ENCODE results near the gene LMBR1. TPM values are rescaled to one million over a fixed set of nuclear protein-coding genes. Genes with fewer than 3 reads are reported as not detected.
"Not testable (repeated sequence)": the region's sequence is repeated elsewhere in the genome, so short reads cannot be mapped to it uniquely, and the experiment has no call there.

LMBR1 gene
- total and polyA plus RNA-seq, 8 donors: 7.5 to 187 (median 97.2) TPM

- WGBS, 5 donors: 80 to 91% (median 90%) methylated on average over 5 of the region's 5 CpGs
- H3K27me3 ChIP-seq: no peaks in the 10 kb centered on the region
- H3K9me3 ChIP-seq: no peaks in the 10 kb centered on the region
- intact Hi-C loops (cut with DNase I; ENCODE audit: low total_unique reads): no loop called here
- H3K4me3 ChIP-seq: no peak overlapping the region
- H3K4me1 ChIP-seq: no peaks in the 10 kb centered on the region
- H3K36me3 ChIP-seq: peaks cover 0 to 27% (median 13%) of the 10 kb centered on the region in 4 donors
- no peak overlapping the region for H3K27ac ChIP-seq
- DNase-seq: no peak
- TF ChIP-seq POLR2AphosphoS5 (IDR thresholded peaks at IDR 0.05) (no peak), POLR2A (IDR thresholded peaks at IDR 0.05) (no peak), CTCF (IDR thresholded peaks at IDR 0.05) (no peak), EP300 (IDR thresholded peaks at IDR 0.05) (no peak)
Observed at GRCh38 chr7:156819733-156820295, 73.2 kb downstream of the LMBR1 start.

- 47 to 68% (median 56%) methylated on average over 2 of the region's 2 CpGs for WGBS, 5 donors
Observed at GRCh38 chr7:156818133-156818532, 74.8 kb downstream of the LMBR1 start.

GRCh38 chr7:156816943-156817572, 75.9 kb downstream of the LMBR1 start:
- Histone ChIP-seq H3K27me3 (no peaks in the 10 kb centered on the region), H3K9me3 (no peaks in the 10 kb centered on the region), H3K27ac (no peak overlapping the region), H3K36me3 (peaks cover 0 to 20% (median 16%) of the 10 kb centered on the region in 4 donors), H3K4me3 (no peak overlapping the region), H3K4me1 (no peaks in the 10 kb centered on the region)
- 96 to 100% (median 98%) methylated on average over 1 of the region's 1 CpG for WGBS, 5 donors
- DNase-seq: peak in 1 of 2 donors; percentile 42
- intact Hi-C loops (cut with DNase I; ENCODE audit: low total_unique reads): no loop called here
- no peak for TF ChIP-seq POLR2A (IDR thresholded peaks at IDR 0.05)
- TF ChIP-seq CTCF (IDR thresholded peaks at IDR 0.05): peak in 1 of 7 experiments; percentile 16
- TF ChIP-seq EP300 (IDR thresholded peaks at IDR 0.05): no peak
- TF ChIP-seq POLR2AphosphoS5 (IDR thresholded peaks at IDR 0.05): no peak

More at GRCh38 chr7:156818133-156818532, 74.8 kb downstream of the LMBR1 start:
- no peak for DNase-seq
- Histone ChIP-seq H3K4me3 (no peak overlapping the region), H3K4me1 (no peaks in the 10 kb centered on the region), H3K9me3 (no peaks in the 10 kb centered on the region), H3K36me3 (peaks cover 0 to 18% (median 13%) of the 10 kb centered on the region in 4 donors), H3K27ac (no peak overlapping the region), H3K27me3 (no peaks in the 10 kb centered on the region)
- intact Hi-C loops (cut with DNase I; ENCODE audit: low total_unique reads): no loop called here
- TF ChIP-seq CTCF (IDR thresholded peaks at IDR 0.05) (no peak), EP300 (IDR thresholded peaks at IDR 0.05) (no peak), POLR2A (IDR thresholded peaks at IDR 0.05) (no peak), POLR2AphosphoS5 (IDR thresholded peaks at IDR 0.05) (no peak)

GRCh38 chr7:156811706-156812105, 81.3 kb downstream of the LMBR1 start:
- intact Hi-C loops (cut with DNase I; ENCODE audit: low total_unique reads): no loop called here
- Histone ChIP-seq H3K36me3 (peaks cover 0 to 15% (median 11%) of the 10 kb centered on the region in 4 donors), H3K27me3 (no peaks in the 10 kb centered on the region), H3K9me3 (no peaks in the 10 kb centered on the region), H3K4me3 (no peak overlapping the region), H3K4me1 (no peaks in the 10 kb centered on the region), H3K27ac (no peak overlapping the region)
- TF ChIP-seq CTCF (IDR thresholded peaks at IDR 0.05) (no peak), POLR2AphosphoS5 (IDR thresholded peaks at IDR 0.05) (no peak), POLR2A (IDR thresholded peaks at IDR 0.05) (no peak), EP300 (IDR thresholded peaks at IDR 0.05) (no peak)
- WGBS, 5 donors: 96 to 99% (median 97%) methylated on average over 3 of the region's 3 CpGs
- no peak for DNase-seq

- H3K9me3 ChIP-seq; H3K4me3 ChIP-seq; H3K27me3 ChIP-seq; H3K27ac ChIP-seq; H3K4me1 ChIP-seq; DNase-seq; intact Hi-C loops (cut with DNase I; ENCODE audit: low total_unique reads): not testable (repeated sequence)
- H3K36me3 ChIP-seq: peaks cover 0 to 18% (median 16%) of the 10 kb centered on the region in 4 donors
- WGBS, 5 donors: 93 to 98% (median 95%) methylated on average over 3 to 4 of the region's 4 CpGs
Observed at GRCh38 chr7:156803656-156804055, 89.3 kb downstream of the LMBR1 start.
